ENCODE measurements around the gene DLG4. TPM values are rescaled to one million over a fixed set of nuclear protein-coding genes. Genes with fewer than 3 reads are reported as not detected.
"Not testable (repeated sequence)": the region's sequence is repeated elsewhere in the genome, so short reads cannot be mapped to it uniquely, and the experiment has no call there.

The DLG4 gene
- total RNA-seq, 1 experiment from 2014 or later = 59.7 TPM

DNA sequence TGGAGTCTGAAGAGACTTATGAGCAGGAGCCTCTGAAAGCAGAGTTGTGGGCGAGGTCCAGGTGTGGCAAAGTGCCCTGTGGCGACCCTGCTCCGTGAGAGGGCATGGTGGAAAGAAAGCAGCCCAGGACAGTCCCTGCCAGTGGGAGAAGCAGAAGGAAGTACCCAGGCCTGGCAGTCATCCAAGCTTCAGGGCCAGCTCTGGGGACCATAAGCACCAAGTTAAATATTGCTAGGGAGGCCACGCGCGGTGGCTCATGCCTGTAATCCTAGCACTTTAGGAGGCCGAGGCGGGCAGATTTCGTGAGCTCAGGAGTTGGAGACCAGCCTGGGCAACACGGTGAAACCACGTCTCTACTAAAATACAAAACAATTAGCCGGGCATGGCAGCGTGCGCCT is 35.5 kb downstream of the DLG4 start:
- peaks cover 6% of the 10 kb centered on the region for H3K4me1 Mint-ChIP-seq
- no peak overlapping the region; the same call in 1 of the 2 replicates for H3K27ac Mint-ChIP-seq
- H3K36me3 Mint-ChIP-seq = no peaks in the 10 kb centered on the region
- DNase-seq (ENCODE audit: low spot score) (no peak), ATAC-seq (no peak)
- TF ChIP-seq CBFB (CRISPR knock-in tag; IDR thresholded peaks at IDR 0.05; ENCODE audit: low read depth) (no peak), MXD4 (CRISPR knock-in tag; IDR thresholded peaks at IDR 0.05; ENCODE audit: borderline replicate concordance) (no peak), ZNF263 (CRISPR knock-in tag; IDR thresholded peaks at IDR 0.05; ENCODE audit: low read depth) (no peak), JAZF1 (CRISPR knock-in tag; IDR thresholded peaks at IDR 0.05) (no peak), ZNF121 (CRISPR knock-in tag; IDR thresholded peaks at IDR 0.05) (no peak), NR3C1 (CRISPR knock-in tag; conservative IDR thresholded peaks at IDR 0.05; ENCODE audit: low read depth) (no peak), ZNF423 (CRISPR knock-in tag; IDR thresholded peaks at IDR 0.05) (no peak), TCF7 (CRISPR knock-in tag; IDR thresholded peaks at IDR 0.05; ENCODE audit: low read depth) (no peak)
- TF ChIP-seq, protein P1, sequence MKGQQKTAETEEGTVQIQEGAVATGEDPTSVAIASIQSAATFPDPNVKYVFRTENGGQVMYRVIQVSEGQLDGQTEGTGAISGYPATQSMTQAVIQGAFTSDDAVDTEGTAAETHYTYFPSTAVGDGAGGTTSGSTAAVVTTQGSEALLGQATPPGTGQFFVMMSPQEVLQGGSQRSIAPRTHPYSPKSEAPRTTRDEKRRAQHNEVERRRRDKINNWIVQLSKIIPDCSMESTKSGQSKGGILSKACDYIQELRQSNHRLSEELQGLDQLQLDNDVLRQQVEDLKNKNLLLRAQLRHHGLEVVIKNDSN (CRISPR knock-in tag; IDR thresholded peaks at IDR 0.05) = no peak
- TF ChIP-seq, protein P2, sequence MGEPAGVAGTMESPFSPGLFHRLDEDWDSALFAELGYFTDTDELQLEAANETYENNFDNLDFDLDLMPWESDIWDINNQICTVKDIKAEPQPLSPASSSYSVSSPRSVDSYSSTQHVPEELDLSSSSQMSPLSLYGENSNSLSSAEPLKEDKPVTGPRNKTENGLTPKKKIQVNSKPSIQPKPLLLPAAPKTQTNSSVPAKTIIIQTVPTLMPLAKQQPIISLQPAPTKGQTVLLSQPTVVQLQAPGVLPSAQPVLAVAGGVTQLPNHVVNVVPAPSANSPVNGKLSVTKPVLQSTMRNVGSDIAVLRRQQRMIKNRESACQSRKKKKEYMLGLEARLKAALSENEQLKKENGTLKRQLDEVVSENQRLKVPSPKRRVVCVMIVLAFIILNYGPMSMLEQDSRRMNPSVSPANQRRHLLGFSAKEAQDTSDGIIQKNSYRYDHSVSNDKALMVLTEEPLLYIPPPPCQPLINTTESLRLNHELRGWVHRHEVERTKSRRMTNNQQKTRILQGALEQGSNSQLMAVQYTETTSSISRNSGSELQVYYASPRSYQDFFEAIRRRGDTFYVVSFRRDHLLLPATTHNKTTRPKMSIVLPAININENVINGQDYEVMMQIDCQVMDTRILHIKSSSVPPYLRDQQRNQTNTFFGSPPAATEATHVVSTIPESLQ (CRISPR knock-in tag; IDR thresholded peaks at IDR 0.05) = no peak
- TF ChIP-seq, protein P3, sequence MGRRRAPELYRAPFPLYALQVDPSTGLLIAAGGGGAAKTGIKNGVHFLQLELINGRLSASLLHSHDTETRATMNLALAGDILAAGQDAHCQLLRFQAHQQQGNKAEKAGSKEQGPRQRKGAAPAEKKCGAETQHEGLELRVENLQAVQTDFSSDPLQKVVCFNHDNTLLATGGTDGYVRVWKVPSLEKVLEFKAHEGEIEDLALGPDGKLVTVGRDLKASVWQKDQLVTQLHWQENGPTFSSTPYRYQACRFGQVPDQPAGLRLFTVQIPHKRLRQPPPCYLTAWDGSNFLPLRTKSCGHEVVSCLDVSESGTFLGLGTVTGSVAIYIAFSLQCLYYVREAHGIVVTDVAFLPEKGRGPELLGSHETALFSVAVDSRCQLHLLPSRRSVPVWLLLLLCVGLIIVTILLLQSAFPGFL (CRISPR knock-in tag; IDR thresholded peaks at IDR 0.05; ENCODE audit: borderline replicate concordance) = no peak
- ChIA-PET POLR2A (interaction anchor here (0.7 kb wide), 1 partner anchor 19 kb away, joined by 3 read pairs; no protein-coding TSS in a partner anchor), CTCF (interaction anchor here (1.3 to 1.5 kb wide), 2 partner anchors 30 to 138 kb away, joined by 5 to 7 read pairs; no protein-coding TSS in a partner anchor)
- no peaks in the 10 kb centered on the region for H3K9me3 Mint-ChIP-seq
- H3K27me3 Mint-ChIP-seq (ENCODE audit: low read depth) = no peaks in the 10 kb centered on the region; the same call in 1 of the 2 replicates
- H3K4me3 Mint-ChIP-seq = no peak overlapping the region

DNA sequence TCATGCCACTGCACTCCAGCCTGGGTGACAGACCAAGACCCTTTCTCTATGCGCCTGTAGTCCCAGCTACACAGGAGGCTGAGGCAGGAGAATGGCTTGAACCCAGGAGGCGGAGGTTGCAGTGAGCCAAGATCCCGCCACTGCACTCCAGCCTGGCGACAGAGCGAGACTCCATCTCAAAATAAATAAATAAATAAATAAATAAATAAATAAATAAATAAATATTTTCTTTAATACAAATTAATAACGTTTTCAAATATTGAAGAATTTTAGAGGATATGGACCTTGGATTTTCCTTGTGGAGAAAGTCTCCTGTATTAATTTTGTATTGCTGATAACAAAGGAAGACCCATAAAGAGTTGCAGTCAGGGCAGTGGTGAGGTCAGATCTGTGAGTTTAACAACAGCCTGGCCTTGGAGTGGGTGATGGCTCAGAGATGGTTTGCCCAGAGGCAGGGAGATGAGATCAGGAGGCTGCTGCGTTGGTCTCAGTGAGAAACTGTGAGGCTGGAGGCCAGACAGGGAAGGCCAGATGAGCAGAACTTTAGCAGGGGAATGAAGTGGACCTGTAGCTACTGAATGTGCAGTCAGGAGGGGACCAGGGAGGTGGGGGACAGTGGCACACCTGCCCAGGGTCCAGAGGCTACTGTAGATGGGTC is 36.1 kb downstream of the DLG4 start:
- H3K4me3 Mint-ChIP-seq = no peak overlapping the region
- POLR2A ChIA-PET = interaction anchor here (0.7 kb wide), 1 partner anchor 19 kb away, joined by 3 read pairs; no protein-coding TSS in a partner anchor
- CTCF ChIA-PET = interaction anchor here (0.7 to 2.1 kb wide), 5 partner anchors 10 to 273 kb away, joined by 3 to 7 read pairs (median 5); no protein-coding TSS in a partner anchor
- no peak overlapping the region; the same call in 1 of the 2 replicates for H3K27ac Mint-ChIP-seq
- no peak for ATAC-seq
- peaks cover 6% of the 10 kb centered on the region for H3K4me1 Mint-ChIP-seq
- DNase-seq (ENCODE audit: low spot score) = no peak
- no peaks in the 10 kb centered on the region for H3K36me3 Mint-ChIP-seq
- TF ChIP-seq, protein P4, sequence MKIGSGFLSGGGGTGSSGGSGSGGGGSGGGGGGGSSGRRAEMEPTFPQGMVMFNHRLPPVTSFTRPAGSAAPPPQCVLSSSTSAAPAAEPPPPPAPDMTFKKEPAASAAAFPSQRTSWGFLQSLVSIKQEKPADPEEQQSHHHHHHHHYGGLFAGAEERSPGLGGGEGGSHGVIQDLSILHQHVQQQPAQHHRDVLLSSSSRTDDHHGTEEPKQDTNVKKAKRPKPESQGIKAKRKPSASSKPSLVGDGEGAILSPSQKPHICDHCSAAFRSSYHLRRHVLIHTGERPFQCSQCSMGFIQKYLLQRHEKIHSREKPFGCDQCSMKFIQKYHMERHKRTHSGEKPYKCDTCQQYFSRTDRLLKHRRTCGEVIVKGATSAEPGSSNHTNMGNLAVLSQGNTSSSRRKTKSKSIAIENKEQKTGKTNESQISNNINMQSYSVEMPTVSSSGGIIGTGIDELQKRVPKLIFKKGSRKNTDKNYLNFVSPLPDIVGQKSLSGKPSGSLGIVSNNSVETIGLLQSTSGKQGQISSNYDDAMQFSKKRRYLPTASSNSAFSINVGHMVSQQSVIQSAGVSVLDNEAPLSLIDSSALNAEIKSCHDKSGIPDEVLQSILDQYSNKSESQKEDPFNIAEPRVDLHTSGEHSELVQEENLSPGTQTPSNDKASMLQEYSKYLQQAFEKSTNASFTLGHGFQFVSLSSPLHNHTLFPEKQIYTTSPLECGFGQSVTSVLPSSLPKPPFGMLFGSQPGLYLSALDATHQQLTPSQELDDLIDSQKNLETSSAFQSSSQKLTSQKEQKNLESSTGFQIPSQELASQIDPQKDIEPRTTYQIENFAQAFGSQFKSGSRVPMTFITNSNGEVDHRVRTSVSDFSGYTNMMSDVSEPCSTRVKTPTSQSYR (CRISPR knock-in tag; IDR thresholded peaks at IDR 0.05) = no peak
- TF ChIP-seq HMGA2 (CRISPR knock-in tag; IDR thresholded peaks at IDR 0.05) = peak; percentile 70; the same call in 1 of the 2 replicates
- no peaks in the 10 kb centered on the region for H3K9me3 Mint-ChIP-seq
- no peaks in the 10 kb centered on the region; the same call in 1 of the 2 replicates for H3K27me3 Mint-ChIP-seq (ENCODE audit: low read depth)

DNA sequence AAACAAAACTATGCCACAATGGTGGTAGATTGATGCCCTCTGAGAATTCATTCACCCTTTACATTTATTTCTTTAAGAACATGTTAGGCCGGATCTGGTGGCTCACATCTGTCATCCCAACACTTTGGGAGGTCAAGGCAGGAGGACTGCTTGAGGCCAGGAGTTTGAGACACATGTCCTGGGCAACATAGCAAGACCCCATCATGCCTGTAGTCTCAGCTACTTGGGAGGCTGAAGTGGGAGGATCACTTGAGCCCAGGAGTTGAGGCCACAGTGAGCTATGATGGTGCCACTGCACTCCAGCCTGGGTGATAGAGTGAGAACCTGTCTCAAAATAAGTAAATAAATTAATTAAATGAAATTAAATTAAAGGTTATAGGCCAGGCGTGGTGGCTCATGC is 37.5 kb downstream of the DLG4 start:
- H3K36me3 Mint-ChIP-seq; H3K4me3 Mint-ChIP-seq; POLR2A ChIA-PET; H3K27me3 Mint-ChIP-seq (ENCODE audit: low read depth); ATAC-seq; H3K9me3 Mint-ChIP-seq; DNase-seq (ENCODE audit: low spot score); H3K27ac Mint-ChIP-seq: not testable (repeated sequence)
- peak; percentile 90 for TF ChIP-seq ZNF121 (CRISPR knock-in tag; IDR thresholded peaks at IDR 0.05)
- H3K4me1 Mint-ChIP-seq = peaks cover 12% of the 10 kb centered on the region
- CTCF ChIA-PET = interaction anchor here (1.2 to 2.1 kb wide), 3 partner anchors 11 to 136 kb away, joined by 3 to 5 read pairs (median 3); no protein-coding TSS in a partner anchor
